Activated CD4-positive, alpha-beta T cell treated with anti-CD3 and anti-CD28 coated beads for 36 hours (primary cell): Measurements from ENCODE around the gene MEAK7. TPM values are rescaled to one million over a fixed set of nuclear protein-coding genes. Genes with fewer than 3 reads are reported as not detected.
A peak's percentile ranks its signal among the peaks of the same experiment; 100 is the strongest.

ENCODE experiments used
- ATAC-seq: fragments of 200-7000 bp; cut with Tn5 transposase; one replicate; pipeline ENCODE4 v1.10.0; 2021; ENCODE audit warnings: mild to moderate bottlenecking, moderate library complexity
- CTCF ChIA-PET: fragments of 350-600 bp; sonication (Branson Sonifier 250); formaldehyde crosslinking; loops from one replicate; lab custom pipeline; 2021; ENCODE audit warnings: antibody characterized with exemption; lab: Charles Lee
- POLR2A ChIA-PET: fragments of 350-600 bp; sonication (Branson Sonifier 250); formaldehyde crosslinking; loops from one replicate; lab custom pipeline; 2021; ENCODE audit warnings: antibody characterized with exemption, inconsistent platforms; lab: Charles Lee
- DNase-seq: peaks from one replicate; pipeline ENCODE4 v3.0.0-alpha.2; 2020
- H3K27ac Mint-ChIP-seq: one replicate; pipeline ENCODE4 v1.8.0; 2021; ENCODE audit warnings: mixed read lengths
- H3K27me3 Mint-ChIP-seq: one replicate; pipeline ENCODE4 v1.8.0; 2021; ENCODE audit warnings: mixed read lengths
- H3K36me3 Mint-ChIP-seq: one replicate; pipeline ENCODE4 v1.8.0; 2021; ENCODE audit warnings: low read depth, mixed read lengths
- H3K4me1 Mint-ChIP-seq: one replicate; pipeline ENCODE4 v1.8.0; 2021; ENCODE audit warnings: mixed read lengths
- H3K4me3 Mint-ChIP-seq: one replicate; pipeline ENCODE4 v1.8.0; 2021; ENCODE audit warnings: mild to moderate bottlenecking, moderate library complexity, mixed read lengths
- H3K9me3 Mint-ChIP-seq: one replicate; pipeline ENCODE4 v1.8.0; 2021; ENCODE audit warnings: low read depth, mixed read lengths
- intact Hi-C, 2 experiments: fragments of 100-400 bp; cut with DNase I in 1 of 2; cut with micrococcal nuclease in 1 of 2; formaldehyde crosslinking; loops; one replicate each; pipeline versions ENCODE4 v1.14.2 to v1.15.1; 2022 to 2024; cut with DNase I, micrococcal nuclease
- total RNA-seq, 2 experiments: library from RNA; stranded (reverse); gene quantifications; one replicate each; pipeline ENCODE4 v1.2.3, GENCODE V29; 2021

MEAK7 gene
- total RNA-seq = 10 to 100 TPM in 1 of 2 experiments, 1 to 10 TPM in 1; 8.9 to 10.6 TPM

DNA sequence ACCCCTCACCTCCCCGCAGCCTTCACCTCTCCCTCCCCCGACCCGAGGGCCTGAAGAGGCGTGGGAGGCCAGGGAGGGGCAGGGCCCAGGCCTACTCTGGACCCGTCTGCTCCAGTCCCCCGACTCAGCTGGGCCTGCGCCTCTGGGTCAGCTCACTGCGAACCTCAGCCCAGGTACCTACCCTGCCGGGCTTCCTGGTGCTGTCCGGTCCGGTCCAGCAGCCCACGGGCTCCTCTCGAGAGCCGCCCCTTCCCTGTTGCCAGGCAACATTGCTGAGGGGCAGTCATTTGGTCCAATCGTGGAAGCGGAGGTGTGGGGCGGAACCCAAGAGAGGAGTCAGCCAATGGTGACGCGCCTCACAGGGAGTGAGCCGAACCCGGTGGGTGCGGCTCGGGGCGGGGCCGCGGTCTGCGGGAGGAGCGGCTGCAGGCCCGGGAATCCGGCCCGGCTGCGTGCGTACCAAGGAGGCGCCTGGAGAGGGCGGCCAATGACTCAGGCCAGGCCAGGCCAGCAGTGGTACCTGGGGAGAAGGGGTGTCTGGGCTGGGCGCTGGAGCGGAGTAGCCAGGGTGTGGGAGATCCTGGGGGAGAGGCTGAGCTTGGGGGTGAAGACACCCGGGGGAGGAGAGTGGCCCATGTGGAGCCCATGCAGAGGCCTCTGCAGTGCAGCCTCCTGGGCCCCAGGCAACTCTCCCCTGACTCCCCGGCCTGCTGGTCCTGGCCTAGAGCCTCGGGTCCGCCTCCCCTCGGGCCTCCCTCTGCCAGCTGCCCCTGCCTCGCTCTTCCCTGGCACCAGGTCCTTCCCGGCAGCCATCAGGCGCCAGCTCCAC is at the start of gene MEAK7:
Gene MEAK7, minus strand, starts transcription at position 240 of the 829 bp plus-strand sequence. CDS start 6,573 bp downstream, outside the sequence.
- no peaks in the 10 kb centered on the region for H3K27me3 Mint-ChIP-seq
- no peaks in the 10 kb centered on the region for H3K9me3 Mint-ChIP-seq
- ChIA-PET CTCF (interaction anchor here (0.6 to 4.8 kb wide), 13 partner anchors 9 to 548 kb away, joined by 3 to 33 read pairs (median 4); no protein-coding TSS in a partner anchor), POLR2A (interaction anchor here (1.1 to 1.3 kb wide), 2 partner anchors 10 to 45 kb away, joined by 3 to 5 read pairs; no protein-coding TSS in a partner anchor)
- no peaks in the 10 kb centered on the region for H3K36me3 Mint-ChIP-seq
- intact Hi-C loops = loop anchor here (1.0 to 10.0 kb wide), 13 partner anchors 96 to 1053 kb away; partner anchors contain the start of genes OSGIN1 (in 2 of the 2), COTL1 (in 1 of the 2), CRISPLD2 (in 1 of the 2) and DNAAF1 (in 1 of the 2)
- peak within 1 kb of the TSS; percentile 89 for H3K4me3 Mint-ChIP-seq
- H3K4me1 Mint-ChIP-seq = peaks cover 39% of the 10 kb centered on the region
- H3K27ac Mint-ChIP-seq = peak within 1 kb of the TSS; percentile 90
- ATAC-seq (peak; percentile 96), DNase-seq (peak; percentile 99)

DNA sequence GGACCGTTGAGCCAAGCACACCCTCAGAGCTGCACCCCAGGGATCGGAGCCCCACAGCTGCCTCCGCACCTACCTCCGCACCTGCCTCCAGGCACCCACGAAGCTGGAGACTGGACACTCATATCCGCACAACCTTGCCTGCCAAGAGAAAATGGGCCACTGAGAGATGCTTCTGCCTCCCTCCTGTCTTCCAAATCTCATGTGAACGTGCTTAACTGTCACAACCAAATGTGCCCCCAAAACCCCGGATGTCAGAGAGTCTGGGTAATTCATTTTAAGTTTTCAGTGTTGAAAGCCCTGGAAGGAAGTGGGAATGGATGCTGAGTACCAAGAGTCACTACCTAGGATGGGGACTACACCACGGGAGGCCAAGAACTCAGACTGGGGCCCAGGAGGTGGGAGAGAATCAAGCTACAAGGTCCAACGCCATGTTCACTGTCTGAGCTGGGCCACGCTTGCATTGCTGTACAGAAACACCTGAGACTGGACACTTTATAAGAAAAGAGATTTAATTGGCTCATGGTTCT is 49.5 kb upstream of the MEAK7 start:
- POLR2A ChIA-PET = no interaction called here
- Mint-ChIP-seq H3K4me1 (peaks cover 14% of the 10 kb centered on the region), H3K27ac (no peak overlapping the region), H3K27me3 (no peaks in the 10 kb centered on the region), H3K36me3 (no peaks in the 10 kb centered on the region), H3K4me3 (no peak overlapping the region), H3K9me3 (no peaks in the 10 kb centered on the region)
- ATAC-seq = no peak
- CTCF ChIA-PET = interaction anchor here (0.8 to 1.4 kb wide), 2 partner anchors 14 to 43 kb away, joined by 3 read pairs; no protein-coding TSS in a partner anchor
- no peak for DNase-seq
- intact Hi-C loops = no loop called here

- ChIA-PET POLR2A (no interaction called here), CTCF (interaction anchor here (1.0 to 1.2 kb wide), 2 partner anchors 15 to 41 kb away, joined by 3 to 4 read pairs; no protein-coding TSS in a partner anchor)
- no peaks in the 10 kb centered on the region for H3K9me3 Mint-ChIP-seq
- H3K27me3 Mint-ChIP-seq = no peaks in the 10 kb centered on the region
- intact Hi-C loops = no loop called here
- peaks cover 20% of the 10 kb centered on the region for H3K4me1 Mint-ChIP-seq
- ATAC-seq (no peak), DNase-seq (no peak)
- no peak overlapping the region for H3K27ac Mint-ChIP-seq
- no peak overlapping the region for H3K4me3 Mint-ChIP-seq
- H3K36me3 Mint-ChIP-seq = no peaks in the 10 kb centered on the region
Observed at GRCh38 chr16:84552135-84552534, 47.7 kb upstream of the MEAK7 start.

DNA sequence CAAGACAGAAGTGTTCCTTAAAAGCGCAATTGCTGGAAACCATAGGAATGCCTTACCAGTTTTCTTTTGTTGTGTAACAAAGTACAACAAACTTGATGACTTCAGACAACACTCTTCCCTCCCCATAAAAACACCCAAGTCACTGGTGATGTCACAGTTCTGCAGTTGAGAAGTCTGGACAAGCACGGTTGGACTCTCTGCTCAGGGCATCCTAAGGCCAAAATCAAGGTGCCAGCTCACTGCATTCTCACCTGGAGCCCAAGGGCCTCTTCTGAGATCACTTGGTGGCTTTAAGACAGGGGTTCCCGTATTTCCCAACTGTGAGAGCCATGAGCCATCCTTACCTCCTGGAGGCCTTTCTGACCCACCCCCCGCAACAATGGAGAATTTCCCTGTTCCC is 45.6 kb upstream of the MEAK7 start:
- CTCF ChIA-PET = interaction anchor here (0.7 to 1.0 kb wide), 2 partner anchors 44 to 754 kb away, joined by 3 to 4 read pairs; no protein-coding TSS in a partner anchor
- Mint-ChIP-seq H3K27ac (peak overlapping the region; percentile 37), H3K36me3 (no peaks in the 10 kb centered on the region), H3K4me1 (peaks cover 21% of the 10 kb centered on the region), H3K9me3 (no peaks in the 10 kb centered on the region), H3K27me3 (peaks cover 1% of the 10 kb centered on the region), H3K4me3 (no peak overlapping the region)
- POLR2A ChIA-PET = no interaction called here
- intact Hi-C loops = no loop called here
- no peak for ATAC-seq
- no peak for DNase-seq

GRCh38 chr16:84548971-84549844 is 44.7 kb upstream of the MEAK7 start:
- intact Hi-C loops = loop anchor here in 1 of 2 experiments (2.0 kb wide), 1 partner anchor 34 kb away; no protein-coding TSS in a partner anchor
- H3K9me3 Mint-ChIP-seq = no peaks in the 10 kb centered on the region
- DNase-seq (peak; percentile 44), ATAC-seq (peak; percentile 64)
- H3K27me3 Mint-ChIP-seq = peaks cover 1% of the 10 kb centered on the region
- H3K4me3 Mint-ChIP-seq = peak overlapping the region; percentile 58
- H3K27ac Mint-ChIP-seq = peak overlapping the region; percentile 85
- peaks cover 26% of the 10 kb centered on the region for H3K4me1 Mint-ChIP-seq
- ChIA-PET CTCF (interaction anchor here (0.7 to 1.0 kb wide), 2 partner anchors 191 to 754 kb away, joined by 3 read pairs; no protein-coding TSS in a partner anchor), POLR2A (interaction anchor here (1.2 kb wide), 1 partner anchor 44 kb away, joined by 3 read pairs; no protein-coding TSS in a partner anchor)
- no peaks in the 10 kb centered on the region for H3K36me3 Mint-ChIP-seq

DNA sequence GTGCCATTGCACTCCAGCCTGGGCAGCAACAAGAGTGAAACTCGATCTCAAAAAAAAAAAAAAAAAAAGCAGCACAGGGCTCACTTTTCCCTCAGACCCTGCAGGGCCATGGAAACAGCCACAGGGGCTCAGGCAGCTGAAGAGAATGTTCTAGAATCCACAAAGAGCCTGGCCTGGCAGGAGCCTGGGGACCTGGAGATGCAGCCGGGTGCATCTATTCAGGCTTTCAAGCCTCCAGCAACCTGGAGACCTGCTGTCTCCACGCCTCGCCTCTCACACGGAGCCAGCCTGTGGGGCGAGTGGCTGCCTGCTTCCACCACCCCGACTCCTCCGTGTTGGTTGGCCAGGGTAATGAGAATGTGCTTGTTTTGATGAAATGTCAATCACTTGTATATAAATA is 44.0 kb upstream of the MEAK7 start:
- Mint-ChIP-seq H3K9me3 (no peaks in the 10 kb centered on the region), H3K27me3 (peaks cover 1% of the 10 kb centered on the region), H3K4me1 (peaks cover 30% of the 10 kb centered on the region), H3K36me3 (no peaks in the 10 kb centered on the region), H3K4me3 (no peak overlapping the region), H3K27ac (no peak overlapping the region)
- DNase-seq (no peak), ATAC-seq (no peak)
- intact Hi-C loops = loop anchor here in 1 of 2 experiments (2.0 kb wide), 1 partner anchor 34 kb away; no protein-coding TSS in a partner anchor
- POLR2A ChIA-PET = interaction anchor here (1.2 kb wide), 1 partner anchor 43 kb away, joined by 3 read pairs; no protein-coding TSS in a partner anchor
- CTCF ChIA-PET = no interaction called here

DNA sequence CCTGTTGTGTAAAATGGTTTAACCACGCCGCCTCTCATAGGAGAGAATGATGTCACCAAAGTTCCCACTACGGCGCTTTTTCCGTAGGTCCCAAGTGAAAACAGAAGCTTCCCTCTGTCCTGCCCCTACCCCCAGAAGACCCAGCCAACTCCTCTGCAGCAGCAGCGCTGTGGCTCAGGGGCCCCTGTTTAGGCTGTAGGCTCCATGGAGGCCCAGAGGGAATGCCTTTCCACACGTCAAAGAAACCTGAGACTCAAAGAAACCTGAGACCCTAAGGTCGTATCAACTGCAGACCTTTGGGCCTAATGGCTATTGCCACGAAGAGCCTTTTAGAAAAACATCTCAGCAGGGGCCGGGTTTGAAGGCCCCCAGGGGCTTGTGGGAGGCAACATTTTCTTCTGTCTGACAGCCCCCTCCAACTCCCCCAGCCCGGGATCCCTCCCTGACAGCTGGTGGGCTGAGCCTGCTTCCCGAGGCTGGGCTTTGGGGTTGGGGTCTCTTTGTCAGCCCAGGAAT is 43.1 kb upstream of the MEAK7 start:
- H3K27ac Mint-ChIP-seq = no peak overlapping the region
- peaks cover 30% of the 10 kb centered on the region for H3K4me1 Mint-ChIP-seq
- no peak for DNase-seq
- no peak overlapping the region for H3K4me3 Mint-ChIP-seq
- intact Hi-C loops = loop anchor here in 1 of 2 experiments (2.0 kb wide), 1 partner anchor 33 kb away; no protein-coding TSS in a partner anchor
- H3K36me3 Mint-ChIP-seq = no peaks in the 10 kb centered on the region
- no peaks in the 10 kb centered on the region for H3K9me3 Mint-ChIP-seq
- H3K27me3 Mint-ChIP-seq = peaks cover 1% of the 10 kb centered on the region
- ChIA-PET POLR2A (no interaction called here), CTCF (no interaction called here)
- no peak for ATAC-seq

- peaks cover 1% of the 10 kb centered on the region for H3K27me3 Mint-ChIP-seq
- no peak overlapping the region for H3K4me3 Mint-ChIP-seq
- H3K27ac Mint-ChIP-seq = no peak overlapping the region
- DNase-seq (no peak), ATAC-seq (no peak)
- H3K9me3 Mint-ChIP-seq = no peaks in the 10 kb centered on the region
- intact Hi-C loops = no loop called here
- peaks cover 30% of the 10 kb centered on the region for H3K4me1 Mint-ChIP-seq
- ChIA-PET POLR2A (no interaction called here), CTCF (no interaction called here)
- no peaks in the 10 kb centered on the region for H3K36me3 Mint-ChIP-seq
Observed at GRCh38 chr16:84546669-84547545, 42.4 kb upstream of the MEAK7 start.

DNA sequence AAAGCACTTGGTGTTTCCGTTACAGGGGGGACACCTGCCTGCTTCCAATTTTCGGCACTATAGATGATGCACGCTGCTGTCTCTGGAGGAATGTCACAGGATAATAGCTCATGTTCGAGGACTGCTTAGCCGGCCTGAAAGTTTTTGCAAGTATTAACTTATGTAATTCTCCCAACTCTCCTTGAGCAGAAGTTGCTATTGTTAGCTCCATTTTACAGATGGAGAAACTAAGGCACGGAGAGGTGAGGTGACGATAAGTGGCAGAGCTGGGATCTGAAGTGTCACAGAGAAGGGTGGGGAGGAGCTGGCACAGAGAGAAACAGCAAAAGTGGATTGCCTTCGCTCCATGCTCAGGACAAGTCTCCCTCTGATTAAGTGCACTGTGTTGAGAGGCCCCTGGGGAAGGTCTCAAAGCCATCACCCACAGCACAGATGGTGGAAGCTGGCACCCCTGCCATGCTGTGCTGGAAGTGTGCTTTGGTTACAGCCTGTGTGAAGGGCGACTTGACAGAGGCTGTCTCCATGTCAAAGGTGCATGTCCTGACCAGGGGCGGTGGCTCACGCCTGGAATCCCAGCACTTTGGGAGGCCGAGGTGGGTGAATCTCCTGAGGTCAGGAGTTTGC is 40.8 kb upstream of the MEAK7 start:
- H3K27ac Mint-ChIP-seq = no peak overlapping the region
- H3K27me3 Mint-ChIP-seq = peaks cover 1% of the 10 kb centered on the region
- intact Hi-C loops = loop anchor here in 1 of 2 experiments (2.0 kb wide), 1 partner anchor 20 kb away; no protein-coding TSS in a partner anchor
- no peak overlapping the region for H3K4me3 Mint-ChIP-seq
- POLR2A ChIA-PET = no interaction called here
- no peaks in the 10 kb centered on the region for H3K36me3 Mint-ChIP-seq
- H3K4me1 Mint-ChIP-seq = peaks cover 30% of the 10 kb centered on the region
- CTCF ChIA-PET = no interaction called here
- ATAC-seq (no peak), DNase-seq (no peak)
- H3K9me3 Mint-ChIP-seq = no peaks in the 10 kb centered on the region
